ENCODE data around the gene TOM1L2. TPM values are rescaled to one million over a fixed set of nuclear protein-coding genes. Genes with fewer than 3 reads are reported as not detected.

TOM1L2 gene
- total and polyA plus RNA-seq, 8 donors = 51.2 to 71.2 (median 57.4) TPM

- Histone ChIP-seq H3K27ac (no peak overlapping the region), H3K4me3 (no peak overlapping the region), H3K27me3 (no peaks in the 10 kb centered on the region), H3K36me3 (peaks cover 0 to 65% of the 10 kb centered on the region in 2 donors), H3K4me1 (peaks cover 0 to 20% of the 10 kb centered on the region in 2 donors), H3K9me3 (no peaks in the 10 kb centered on the region)
- intact Hi-C loops (cut with DNase I) = no loop called here
- TF ChIP-seq CTCF (IDR thresholded peaks at IDR 0.05) = no peak
- ATAC-seq (no peak), DNase-seq (no peak)
These were observed 177.8 kb downstream of the TOM1L2 start for GRCh38 chr17:17794382-17794781.

Small RNA genes within 50 kb of the gene (microRNA-seq; reads per million reads assigned to microRNA genes)
- gene MIR33B (19.8 to 50.6 reads per million in 2 donors), gene MIR6777 (0.84 to 2.6 reads per million in 2 donors)

Other genes starting within 250 kb of the TOM1L2 start
- 100 to 1,000 TPM; 112 to 122 TPM for gene SREBF1, start 135.4 kb downstream of the TOM1L2 start, total RNA-seq
- 10 to 100 TPM; 27.9 to 62.1 (median 36.9) TPM for gene SREBF1, start 135.4 kb downstream of the TOM1L2 start, polyA plus RNA-seq (ENCODE audit: insufficient read length in 6 of 6)
- 1 to 10 TPM; 3.6 to 7.6 TPM for gene DRC3, start 462 bp upstream of the TOM1L2 start, total RNA-seq
- 10 to 100 TPM; 13.3 to 22.8 (median 19.0) TPM for gene DRC3, start 462 bp upstream of the TOM1L2 start, polyA plus RNA-seq (ENCODE audit: insufficient read length in 6 of 6)
- gene ATPAF2, start 66.8 kb upstream of the TOM1L2 start, total RNA-seq = 10 to 100 TPM; 36.8 to 38.2 TPM
- gene ATPAF2, start 66.8 kb upstream of the TOM1L2 start, polyA plus RNA-seq (ENCODE audit: insufficient read length in 6 of 6) = 10 to 100 TPM; 21.3 to 26.6 (median 22.8) TPM
- 1 to 10 TPM; 7.9 to 8.8 TPM for gene GID4, start 67.0 kb upstream of the TOM1L2 start, total RNA-seq
- 10 to 100 TPM; 12.4 to 15.1 (median 13.4) TPM for gene GID4, start 67.0 kb upstream of the TOM1L2 start, polyA plus RNA-seq (ENCODE audit: insufficient read length in 6 of 6)
- gene DRG2, start 115.5 kb upstream of the TOM1L2 start, total RNA-seq = 10 to 100 TPM; 30.1 to 32.9 TPM
- 10 to 100 TPM; 38.2 to 48.2 (median 38.4) TPM for gene DRG2, start 115.5 kb upstream of the TOM1L2 start, polyA plus RNA-seq (ENCODE audit: insufficient read length in 6 of 6)
- gene MYO15A, start 136.4 kb upstream of the TOM1L2 start, total RNA-seq = 1 to 10 TPM; 1.3 to 1.6 TPM
- gene MYO15A, start 136.4 kb upstream of the TOM1L2 start, polyA plus RNA-seq (ENCODE audit: insufficient read length in 6 of 6) = 1 to 10 TPM; 1.7 to 3.2 (median 2.9) TPM
- 10 to 100 TPM; 87.6 to 99.6 TPM for gene ALKBH5, start 211.4 kb upstream of the TOM1L2 start, total RNA-seq
- 10 to 100 TPM; 53.6 to 68.2 (median 59.8) TPM for gene ALKBH5, start 211.4 kb upstream of the TOM1L2 start, polyA plus RNA-seq (ENCODE audit: insufficient read length in 6 of 6)